ENCODE data around the gene SNX14. TPM values are rescaled to one million over a fixed set of nuclear protein-coding genes. Genes with fewer than 3 reads are reported as not detected.

SNX14 gene
- total and polyA plus RNA-seq, 8 donors = 11.2 to 209 (median 61.5) TPM

DNA sequence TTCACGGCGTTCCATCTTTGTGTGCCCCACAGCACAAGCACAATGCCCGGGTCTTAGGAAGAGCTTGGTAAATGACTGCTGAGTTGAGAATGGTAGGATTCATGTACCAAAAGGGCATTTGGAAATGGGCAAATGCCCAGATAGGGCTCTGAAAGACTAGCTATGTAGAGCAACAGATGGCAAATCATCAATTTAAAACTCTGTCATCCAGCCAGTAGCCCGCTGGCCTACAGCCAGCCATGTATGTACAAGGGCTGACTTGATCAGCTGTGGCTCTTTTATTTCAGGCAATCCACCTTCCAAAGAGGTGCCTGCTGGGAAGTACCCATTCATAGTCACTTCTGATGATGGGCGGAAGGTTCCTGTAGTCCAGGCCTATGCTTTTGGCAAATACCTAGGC is 108.7 kb downstream of the SNX14 start:
- TF ChIP-seq POLR2AphosphoS5 (IDR thresholded peaks at IDR 0.05) = no peak
- TF ChIP-seq POLR2A (IDR thresholded peaks at IDR 0.05) = no peak
- TF ChIP-seq EP300 (IDR thresholded peaks at IDR 0.05) = no peak
- TF ChIP-seq, protein P1, sequence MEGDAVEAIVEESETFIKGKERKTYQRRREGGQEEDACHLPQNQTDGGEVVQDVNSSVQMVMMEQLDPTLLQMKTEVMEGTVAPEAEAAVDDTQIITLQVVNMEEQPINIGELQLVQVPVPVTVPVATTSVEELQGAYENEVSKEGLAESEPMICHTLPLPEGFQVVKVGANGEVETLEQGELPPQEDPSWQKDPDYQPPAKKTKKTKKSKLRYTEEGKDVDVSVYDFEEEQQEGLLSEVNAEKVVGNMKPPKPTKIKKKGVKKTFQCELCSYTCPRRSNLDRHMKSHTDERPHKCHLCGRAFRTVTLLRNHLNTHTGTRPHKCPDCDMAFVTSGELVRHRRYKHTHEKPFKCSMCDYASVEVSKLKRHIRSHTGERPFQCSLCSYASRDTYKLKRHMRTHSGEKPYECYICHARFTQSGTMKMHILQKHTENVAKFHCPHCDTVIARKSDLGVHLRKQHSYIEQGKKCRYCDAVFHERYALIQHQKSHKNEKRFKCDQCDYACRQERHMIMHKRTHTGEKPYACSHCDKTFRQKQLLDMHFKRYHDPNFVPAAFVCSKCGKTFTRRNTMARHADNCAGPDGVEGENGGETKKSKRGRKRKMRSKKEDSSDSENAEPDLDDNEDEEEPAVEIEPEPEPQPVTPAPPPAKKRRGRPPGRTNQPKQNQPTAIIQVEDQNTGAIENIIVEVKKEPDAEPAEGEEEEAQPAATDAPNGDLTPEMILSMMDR (IDR thresholded peaks at IDR 0.05) = no peak
- peak in 1 of 2 donors; percentile 13 for DNase-seq
- no peaks in the 10 kb centered on the region for H3K27me3 ChIP-seq
- 88 to 95% (median 91%) methylated on average over 5 of the region's 5 CpGs for WGBS, 5 donors
- H3K4me1 ChIP-seq = peaks cover 0 to 21% (median 10%) of the 10 kb centered on the region in 4 donors
- H3K36me3 ChIP-seq = peaks cover 0 to 19% (median 0%) of the 10 kb centered on the region in 4 donors
- intact Hi-C loops (cut with DNase I; ENCODE audit: low total_unique reads) = loop anchor here (5.0 kb wide), 1 partner anchor 133 kb away; no protein-coding TSS in a partner anchor
- H3K4me3 ChIP-seq = no peak overlapping the region
- H3K27ac ChIP-seq = no peak overlapping the region
- no peaks in the 10 kb centered on the region for H3K9me3 ChIP-seq

DNA sequence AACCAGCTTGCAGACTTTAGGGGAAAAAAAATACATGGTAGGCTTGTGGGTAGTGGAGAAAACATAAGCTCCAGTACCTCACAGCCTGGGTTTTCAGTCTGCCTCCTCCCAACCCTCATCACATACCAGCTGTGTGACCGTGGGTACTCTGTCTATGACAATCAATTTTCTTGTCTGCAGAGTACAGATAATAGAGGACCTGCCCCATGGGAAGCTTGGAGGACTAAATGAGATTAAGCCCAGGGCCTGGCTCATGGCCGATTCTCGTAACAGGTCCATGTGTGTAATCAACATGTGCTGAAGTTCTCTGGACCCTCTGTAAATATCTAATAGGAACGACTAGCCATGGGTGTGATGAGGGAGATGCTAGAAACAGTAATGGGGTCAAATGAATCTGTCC is 109.8 kb downstream of the SNX14 start:
- 78 to 86% (median 83%) methylated on average over 4 of the region's 4 CpGs for WGBS, 5 donors

GRCh38 chr6:85482905-85483700 is 110.6 kb downstream of the SNX14 start:
- H3K4me3 ChIP-seq = no peak overlapping the region

More for the DNA sequence above, 109.8 kb downstream of the SNX14 start:
- no peak overlapping the region for H3K27ac ChIP-seq
- peaks cover 0 to 16% (median 0%) of the 10 kb centered on the region in 4 donors for H3K36me3 ChIP-seq
- no peaks in the 10 kb centered on the region for H3K9me3 ChIP-seq
- no peak for DNase-seq
- no peaks in the 10 kb centered on the region for H3K27me3 ChIP-seq
- intact Hi-C loops (cut with DNase I; ENCODE audit: low total_unique reads) = loop anchor here (5.0 kb wide), 1 partner anchor 132 kb away; no protein-coding TSS in a partner anchor
- no peak overlapping the region for H3K4me3 ChIP-seq
- peaks cover 0 to 21% (median 10%) of the 10 kb centered on the region in 4 donors for H3K4me1 ChIP-seq
- TF ChIP-seq, protein P1 (IDR thresholded peaks at IDR 0.05) = no peak
- TF ChIP-seq POLR2AphosphoS5 (IDR thresholded peaks at IDR 0.05) (no peak), POLR2A (IDR thresholded peaks at IDR 0.05) (no peak), EP300 (IDR thresholded peaks at IDR 0.05) (no peak)

More at GRCh38 chr6:85482905-85483700, 110.6 kb downstream of the SNX14 start:
- Histone ChIP-seq H3K9me3 (no peaks in the 10 kb centered on the region), H3K4me1 (peaks cover 0 to 21% (median 10%) of the 10 kb centered on the region in 4 donors), H3K27me3 (no peaks in the 10 kb centered on the region), H3K36me3 (peaks cover 0 to 14% (median 0%) of the 10 kb centered on the region in 4 donors), H3K27ac (peak overlapping the region in 2 of 5 donors; percentile 5 to 46)
- DNase-seq = peak; percentile 88
- intact Hi-C loops (cut with DNase I; ENCODE audit: low total_unique reads) = loop anchor here (5.0 kb wide), 1 partner anchor 131 kb away; no protein-coding TSS in a partner anchor
- TF ChIP-seq POLR2A (IDR thresholded peaks at IDR 0.05) = peak in 1 of 4 donors; percentile 18
- TF ChIP-seq POLR2AphosphoS5 (IDR thresholded peaks at IDR 0.05) = peak in 1 of 3 donors; percentile 65
- TF ChIP-seq EP300 (IDR thresholded peaks at IDR 0.05) = no peak
- TF ChIP-seq, protein P1 (IDR thresholded peaks at IDR 0.05) = peak in 6 of 7 experiments; percentile 97 to 100 (median 100)
- WGBS, 5 donors = 25 to 31% (median 29%) methylated on average over 10 of the region's 10 CpGs

All from stomach (tissue), 9 donors.